Thoracic aorta (tissue), 2 donors: ENCODE results near the gene TICAM1. TPM values are rescaled to one million over a fixed set of nuclear protein-coding genes. Genes with fewer than 3 reads are reported as not detected.
A peak's percentile ranks its signal among the peaks of the same experiment; 100 is the strongest.

Experiments
- ATAC-seq: fragments of 150-250 bp; one replicate; pipeline ENCODE4 v1.8.0; 2017; ENCODE audit warnings: low read depth; ENCODE audit not compliant: insufficient number of reproducible peaks, low FRiP score
- DNase-seq: peaks from one replicate; pipeline ENCODE4 v3.0.0-alpha.2; 2020; ENCODE audit warnings: low spot score
- H3K27ac ChIP-seq, 2 donors: fragments of 200-600 bp; sonication (generic); 1 replicate in 1 of 2; 2 replicates in 1 of 2; pipeline ENCODE4 v1.5.1; 2016; ENCODE audit warnings: mild to moderate bottlenecking in 2 of 2, moderate library complexity in 2 of 2
- H3K27me3 ChIP-seq: fragments of 200-600 bp; sonication (generic); replicated peaks from 2 replicates; pipeline ENCODE4 v1.6.0; 2016; ENCODE audit warnings: mild to moderate bottlenecking; ENCODE audit not compliant: insufficient read depth
- H3K36me3 ChIP-seq: fragments of 200-600 bp; sonication (generic); one replicate; pipeline ENCODE4 v1.5.1; 2016
- H3K4me1 ChIP-seq, 2 donors: fragments of 200-600 bp; sonication (generic); 1 replicate in 1 of 2; 2 replicates in 1 of 2; pipeline versions ENCODE4 v1.5.1 to v1.6.0; 2016; ENCODE audit warnings: low read depth in 2 of 2, mild to moderate bottlenecking in 1 of 2; ENCODE audit not compliant: control insufficient read depth in 1 of 2
- H3K4me3 ChIP-seq: fragments of 200-600 bp; sonication (generic); 2 replicates; pipeline ENCODE4 v1.5.1; 2016; ENCODE audit warnings: mild to moderate bottlenecking
- H3K9me3 ChIP-seq: fragments of 200-600 bp; sonication (generic); 2 replicates; pipeline ENCODE4 v1.5.1; 2016
- CTCF ChIP-seq: fragments of 200-600 bp; sonication (generic); IDR thresholded peaks from one replicate; pipeline ENCODE4 v1.5.1; 2019; ENCODE audit warnings: antibody characterized with exemption
- total RNA-seq, 2 donors: library from RNA; depleted of rRNA; stranded (reverse); fragments of >200 nt; gene quantifications; one replicate each; pipeline versions ENCODE4 v1.1.0 to v1.2.3, GENCODE V29; 2016

Gene TICAM1
- total RNA-seq, 2 donors from 2014 or later = 10.0 to 14.0 TPM

- peaks cover 17 to 32% of the 10 kb centered on the region in 2 donors for H3K4me1 ChIP-seq
- H3K4me3 ChIP-seq = no peak overlapping the region
- no peak for ATAC-seq
- no peak for DNase-seq
- peaks cover 21% of the 10 kb centered on the region for H3K36me3 ChIP-seq
- TF ChIP-seq CTCF = no peak
- no peaks in the 10 kb centered on the region for H3K9me3 ChIP-seq
- no peak overlapping the region for H3K27ac ChIP-seq
- no peaks in the 10 kb centered on the region for H3K27me3 ChIP-seq
Measured at GRCh38 chr19:4816950-4817278, 14.6 kb downstream of the TICAM1 start.

- no peak for ATAC-seq
- H3K4me3 ChIP-seq = peak overlapping the region; percentile 54
- DNase-seq = no peak
- peaks cover 17 to 35% of the 10 kb centered on the region in 2 donors for H3K4me1 ChIP-seq
- H3K27ac ChIP-seq = peak overlapping the region; percentile 48 to 49
- H3K36me3 ChIP-seq = peaks cover 21% of the 10 kb centered on the region
- TF ChIP-seq CTCF = no peak
- H3K27me3 ChIP-seq = no peaks in the 10 kb centered on the region
- no peaks in the 10 kb centered on the region for H3K9me3 ChIP-seq
Measured at GRCh38 chr19:4816202-4816949, 15.1 kb downstream of the TICAM1 start.

GRCh38 chr19:4815426-4816201 is 15.9 kb downstream of the TICAM1 start:
- DNase-seq = peak; percentile 83
- peaks cover 17 to 35% of the 10 kb centered on the region in 2 donors for H3K4me1 ChIP-seq
- ATAC-seq = peak; percentile 66
- no peaks in the 10 kb centered on the region for H3K27me3 ChIP-seq
- H3K36me3 ChIP-seq = peaks cover 21% of the 10 kb centered on the region
- no peak for TF ChIP-seq CTCF
- H3K4me3 ChIP-seq = peak overlapping the region; percentile 54
- no peaks in the 10 kb centered on the region for H3K9me3 ChIP-seq
- peak overlapping the region; percentile 48 to 49 for H3K27ac ChIP-seq

- no peak for DNase-seq
- H3K4me3 ChIP-seq = peak overlapping the region; percentile 54
- no peaks in the 10 kb centered on the region for H3K27me3 ChIP-seq
- peaks cover 17 to 35% of the 10 kb centered on the region in 2 donors for H3K4me1 ChIP-seq
- no peaks in the 10 kb centered on the region for H3K9me3 ChIP-seq
- peaks cover 21% of the 10 kb centered on the region for H3K36me3 ChIP-seq
- ATAC-seq = no peak
- no peak for TF ChIP-seq CTCF
- peak overlapping the region; percentile 91 to 92 for H3K27ac ChIP-seq
Measured at GRCh38 chr19:4814625-4815425, 16.7 kb downstream of the TICAM1 start.
